Sigmoid colon (tissue), 4 donors: ENCODE data around the gene LGALS8.

Experiments
- POLR2A ChIP-seq, 2 donors: fragments of 450-650 bp; IDR thresholded peaks; one replicate each; pipeline ENCODE4 v1.6.1; 2016; ENCODE audit warnings: antibody characterized with exemption in 2 of 2, mild to moderate bottlenecking in 2 of 2, moderate library complexity in 2 of 2
- POLR2AphosphoS5 ChIP-seq, 4 donors: sonication (generic); formaldehyde crosslinking; IDR thresholded peaks; one replicate each; pipeline ENCODE4 v1.6.1; 2017; ENCODE audit warnings: antibody characterized with exemption in 4 of 4
- TF ChIP-seq, protein P1 (sequence below), 4 experiments: fragments of 450-650 bp in 3 of 4; fragments of 200-600 bp in 1 of 4; IDR thresholded peaks; one replicate each; pipeline ENCODE4 v1.5.1; 2016 to 2019; ENCODE audit warnings: antibody characterized with exemption in 4 of 4, mild to moderate bottlenecking in 3 of 4, moderate library complexity in 2 of 4

- TF ChIP-seq POLR2A (IDR thresholded peaks at IDR 0.05): no peak
- no peak for TF ChIP-seq POLR2AphosphoS5 (IDR thresholded peaks at IDR 0.05)
- TF ChIP-seq, protein P1, sequence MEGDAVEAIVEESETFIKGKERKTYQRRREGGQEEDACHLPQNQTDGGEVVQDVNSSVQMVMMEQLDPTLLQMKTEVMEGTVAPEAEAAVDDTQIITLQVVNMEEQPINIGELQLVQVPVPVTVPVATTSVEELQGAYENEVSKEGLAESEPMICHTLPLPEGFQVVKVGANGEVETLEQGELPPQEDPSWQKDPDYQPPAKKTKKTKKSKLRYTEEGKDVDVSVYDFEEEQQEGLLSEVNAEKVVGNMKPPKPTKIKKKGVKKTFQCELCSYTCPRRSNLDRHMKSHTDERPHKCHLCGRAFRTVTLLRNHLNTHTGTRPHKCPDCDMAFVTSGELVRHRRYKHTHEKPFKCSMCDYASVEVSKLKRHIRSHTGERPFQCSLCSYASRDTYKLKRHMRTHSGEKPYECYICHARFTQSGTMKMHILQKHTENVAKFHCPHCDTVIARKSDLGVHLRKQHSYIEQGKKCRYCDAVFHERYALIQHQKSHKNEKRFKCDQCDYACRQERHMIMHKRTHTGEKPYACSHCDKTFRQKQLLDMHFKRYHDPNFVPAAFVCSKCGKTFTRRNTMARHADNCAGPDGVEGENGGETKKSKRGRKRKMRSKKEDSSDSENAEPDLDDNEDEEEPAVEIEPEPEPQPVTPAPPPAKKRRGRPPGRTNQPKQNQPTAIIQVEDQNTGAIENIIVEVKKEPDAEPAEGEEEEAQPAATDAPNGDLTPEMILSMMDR (IDR thresholded peaks at IDR 0.05): no peak
Measured at GRCh38 chr1:236520445-236521005, 3.3 kb upstream of the LGALS8 start.
